ENCODE results near the gene MAEA.

DNA sequence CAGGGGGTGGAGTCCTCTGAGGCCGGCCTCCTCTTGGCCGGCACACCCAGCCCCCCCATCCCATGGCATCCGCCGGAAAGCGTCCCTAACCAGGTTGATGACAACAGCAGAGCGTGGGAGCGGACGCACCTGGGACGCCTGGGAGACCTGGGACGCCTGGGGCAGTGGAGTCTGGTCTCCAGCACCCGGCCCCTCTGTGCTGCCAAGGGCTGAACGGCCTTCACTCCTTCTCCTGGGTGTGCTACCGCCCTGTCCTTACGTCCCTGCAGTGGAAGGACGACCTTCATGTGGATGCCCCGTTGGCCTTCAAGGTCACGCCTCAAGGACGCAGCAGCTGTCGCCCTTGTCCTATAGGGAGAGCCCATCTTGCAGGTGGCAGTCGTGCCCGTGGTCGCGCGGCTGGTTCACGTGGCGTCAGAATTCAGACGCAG is 89.7 kb downstream of the MAEA start:
- TF ChIP-seq, protein P1, sequence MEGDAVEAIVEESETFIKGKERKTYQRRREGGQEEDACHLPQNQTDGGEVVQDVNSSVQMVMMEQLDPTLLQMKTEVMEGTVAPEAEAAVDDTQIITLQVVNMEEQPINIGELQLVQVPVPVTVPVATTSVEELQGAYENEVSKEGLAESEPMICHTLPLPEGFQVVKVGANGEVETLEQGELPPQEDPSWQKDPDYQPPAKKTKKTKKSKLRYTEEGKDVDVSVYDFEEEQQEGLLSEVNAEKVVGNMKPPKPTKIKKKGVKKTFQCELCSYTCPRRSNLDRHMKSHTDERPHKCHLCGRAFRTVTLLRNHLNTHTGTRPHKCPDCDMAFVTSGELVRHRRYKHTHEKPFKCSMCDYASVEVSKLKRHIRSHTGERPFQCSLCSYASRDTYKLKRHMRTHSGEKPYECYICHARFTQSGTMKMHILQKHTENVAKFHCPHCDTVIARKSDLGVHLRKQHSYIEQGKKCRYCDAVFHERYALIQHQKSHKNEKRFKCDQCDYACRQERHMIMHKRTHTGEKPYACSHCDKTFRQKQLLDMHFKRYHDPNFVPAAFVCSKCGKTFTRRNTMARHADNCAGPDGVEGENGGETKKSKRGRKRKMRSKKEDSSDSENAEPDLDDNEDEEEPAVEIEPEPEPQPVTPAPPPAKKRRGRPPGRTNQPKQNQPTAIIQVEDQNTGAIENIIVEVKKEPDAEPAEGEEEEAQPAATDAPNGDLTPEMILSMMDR (IDR thresholded peaks at IDR 0.05), result no peak
- TF ChIP-seq POLR2A (IDR thresholded peaks at IDR 0.05), result no peak
